H1 (cell line): Measurements from ENCODE around the gene SLCO2A1.

Experiments
- BACH1 ChIP-seq: IDR thresholded peaks from 2 replicates; pipeline ENCODE4 v1.6.1; 2012; ENCODE audit warnings: low read length, improper control_type of control experiment
- EP300 ChIP-seq, 2 experiments: IDR thresholded peaks; 1 replicate in 1 of 2; 2 replicates in 1 of 2; pipeline ENCODE4 v1.6.1; 2011 to 2012; ENCODE audit warnings: low read depth in 2 of 2, low read length in 2 of 2, mild to moderate bottlenecking in 2 of 2, borderline replicate concordance in 1 of 2, inconsistent platforms in 1 of 2, moderate library complexity in 1 of 2
- HDAC2 ChIP-seq, 2 experiments: fragments of 300-600 bp in 1 of 2; sonication (generic) in 1 of 2; IDR thresholded peaks; 2 replicates each; pipeline ENCODE4 v1.6.1; 2011 to 2012; ENCODE audit warnings: low read depth in 2 of 2, low read length in 2 of 2, mild to moderate bottlenecking in 2 of 2, moderate library complexity in 2 of 2, borderline replicate concordance in 1 of 2, inconsistent platforms in 1 of 2
- POLR2A ChIP-seq, 2 experiments: IDR thresholded peaks; 1 replicate in 1 of 2; 2 replicates in 1 of 2; pipeline ENCODE4 v1.6.1; 2011; ENCODE audit warnings: low read depth in 2 of 2, low read length in 2 of 2, mild to moderate bottlenecking in 2 of 2; ENCODE audit errors: control extremely low read depth in 1 of 2
- ZNF274 ChIP-seq: IDR thresholded peaks from 2 replicates; pipeline ENCODE4 v1.7.0; 2012; ENCODE audit warnings: low read length, borderline replicate concordance; ENCODE audit errors: extremely low read depth
- TF ChIP-seq, protein P1 (sequence below), 3 experiments: IDR thresholded peaks; 1 replicate in 2 of 3; 2 replicates in 1 of 3; pipeline versions ENCODE4 v1.5.1 to v1.6.1; 2011; ENCODE audit warnings: low read length in 3 of 3, mild to moderate bottlenecking in 3 of 3, inconsistent platforms in 2 of 3, low read depth in 1 of 3, moderate library complexity in 1 of 3; ENCODE audit not compliant: insufficient read depth in 1 of 3; ENCODE audit errors: control extremely low read depth in 1 of 3

DNA sequence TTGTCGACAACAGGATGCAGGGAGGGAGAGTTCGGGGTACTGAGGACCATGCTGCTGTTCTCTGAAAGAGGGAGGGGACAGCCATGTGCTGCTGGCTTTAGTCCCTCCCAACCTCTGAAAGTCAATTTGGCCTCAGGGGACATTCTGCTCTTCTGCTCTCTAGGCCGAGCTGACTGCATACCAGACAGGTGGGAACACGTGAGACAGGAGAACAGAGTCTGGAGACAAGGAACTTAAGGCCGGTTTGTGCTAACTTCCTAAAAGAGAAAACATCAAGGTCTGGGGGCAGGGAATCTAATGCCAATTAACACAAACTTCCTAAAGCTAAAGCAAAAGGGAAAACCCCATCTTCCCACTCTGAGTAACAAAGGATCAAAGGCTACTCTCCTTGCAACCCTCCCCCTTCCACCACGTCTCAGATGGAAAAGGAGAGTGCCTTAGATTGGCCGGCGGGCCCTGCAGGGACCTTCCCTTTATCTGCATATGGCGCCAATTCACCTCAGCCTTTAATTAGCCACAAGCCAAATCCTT is 41.0 kb downstream of the SLCO2A1 start:
- TF ChIP-seq BACH1 (no peak), ZNF274 (no peak), HDAC2 (IDR thresholded peaks at IDR 0.05; ENCODE audit: borderline replicate concordance in 1 of 2, low read depth in 2 of 2, low read length in 2 of 2) (no peak), POLR2A (IDR thresholded peaks at IDR 0.05; ENCODE audit: control extremely low read depth in 1 of 2, low read depth in 2 of 2, low read length in 2 of 2) (no peak), EP300 (IDR thresholded peaks at IDR 0.05; ENCODE audit: borderline replicate concordance in 1 of 2, low read depth in 2 of 2, low read length in 2 of 2) (no peak)
- TF ChIP-seq, protein P1, sequence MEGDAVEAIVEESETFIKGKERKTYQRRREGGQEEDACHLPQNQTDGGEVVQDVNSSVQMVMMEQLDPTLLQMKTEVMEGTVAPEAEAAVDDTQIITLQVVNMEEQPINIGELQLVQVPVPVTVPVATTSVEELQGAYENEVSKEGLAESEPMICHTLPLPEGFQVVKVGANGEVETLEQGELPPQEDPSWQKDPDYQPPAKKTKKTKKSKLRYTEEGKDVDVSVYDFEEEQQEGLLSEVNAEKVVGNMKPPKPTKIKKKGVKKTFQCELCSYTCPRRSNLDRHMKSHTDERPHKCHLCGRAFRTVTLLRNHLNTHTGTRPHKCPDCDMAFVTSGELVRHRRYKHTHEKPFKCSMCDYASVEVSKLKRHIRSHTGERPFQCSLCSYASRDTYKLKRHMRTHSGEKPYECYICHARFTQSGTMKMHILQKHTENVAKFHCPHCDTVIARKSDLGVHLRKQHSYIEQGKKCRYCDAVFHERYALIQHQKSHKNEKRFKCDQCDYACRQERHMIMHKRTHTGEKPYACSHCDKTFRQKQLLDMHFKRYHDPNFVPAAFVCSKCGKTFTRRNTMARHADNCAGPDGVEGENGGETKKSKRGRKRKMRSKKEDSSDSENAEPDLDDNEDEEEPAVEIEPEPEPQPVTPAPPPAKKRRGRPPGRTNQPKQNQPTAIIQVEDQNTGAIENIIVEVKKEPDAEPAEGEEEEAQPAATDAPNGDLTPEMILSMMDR (IDR thresholded peaks at IDR 0.05; ENCODE audit: control extremely low read depth in 1 of 3, insufficient read depth in 1 of 3, low read depth in 1 of 3, low read length in 3 of 3) = no peak
